HCT116 (cell line): ENCODE results near the gene TFIP11. TPM values are rescaled to one million over a fixed set of nuclear protein-coding genes. Genes with fewer than 3 reads are reported as not detected.

Source experiments
- ATAC-seq: fragments of 200-7000 bp; cut with Tn5 transposase; 2 replicates; pipeline ENCODE4 v1.9.1; 2020; ENCODE audit warnings: mild to moderate bottlenecking, moderate library complexity
- BruUV-seq: library from RNA; stranded (reverse); fragments of 400-500 nt; replicated peaks from 2 replicates; lab custom pipeline; 2021; lab: Mats Ljungman, UMichigan
- CTCF ChIA-PET: fragments of 300-600 bp; sonication (Branson Sonifier 250); formaldehyde crosslinking; loops from one replicate; lab custom pipeline; 2021; ENCODE audit warnings: antibody characterized with exemption; lab: Charles Lee
- POLR2A ChIA-PET: fragments of 300-600, 350-600 bp; sonication (Branson Sonifier 250); formaldehyde crosslinking; loops from one replicate; lab custom pipeline; 2021; ENCODE audit warnings: antibody characterized with exemption; lab: Charles Lee
- RAD21 ChIA-PET, 2 experiments: fragments of 300-600 bp; sonication (Branson Sonifier 250); formaldehyde crosslinking; loops; one replicate each; lab custom pipeline; 2023; ENCODE audit warnings: low total read pairs in 2 of 2; ENCODE audit not compliant: uncharacterized antibody in 2 of 2, unreplicated experiment in 2 of 2, low non-redundant PET in 1 of 2; lab: Charles Lee
- DNase-seq: peaks from one replicate; pipeline ENCODE4 v3.0.0-alpha.2; 2010; ENCODE audit warnings: low read depth, low spot score
- H2AFZ ChIP-seq: fragments of 200-600 bp; shearing (Covaris generic), sonication (generic); 2 replicates; pipeline ENCODE4 v1.6.1; 2017; ENCODE audit warnings: low read depth, mixed run types, mixed read lengths, antibody characterized with exemption, low read length; ENCODE audit not compliant: poor library complexity, severe bottlenecking
- H3K27ac ChIP-seq: 2 replicates; pipeline ENCODE4 v1.5.1; 2012; ENCODE audit warnings: low read depth, low read length
- H3K27me3 ChIP-seq: fragments of 200-600 bp; sonication (generic); 2 replicates; pipeline ENCODE4 v1.6.1; 2016; ENCODE audit warnings: mixed run types, low read length, mixed read lengths; ENCODE audit not compliant: insufficient read depth
- H3K36me3 ChIP-seq, 2 experiments: fragments of 200-500 bp in 1 of 2; fragments of 200-600 bp in 1 of 2; sonication (Bioruptor generic) in 1 of 2; sonication (generic) in 1 of 2; 2 replicates each; pipeline versions ENCODE4 v1.5.1 to v1.6.1; 2014 to 2016; ENCODE audit warnings: low read length in 2 of 2, inconsistent platforms in 1 of 2, mixed read lengths in 1 of 2, mixed run types in 1 of 2; ENCODE audit not compliant: insufficient read depth in 2 of 2, control insufficient read depth in 1 of 2
- H3K4me1 ChIP-seq, 2 experiments: fragments of 200-600 bp in 1 of 2; sonication (generic) in 1 of 2; 2 replicates each; pipeline versions ENCODE4 v1.5.1 to v1.6.1; 2012 to 2017; ENCODE audit warnings: low read length in 2 of 2, inconsistent platforms in 1 of 2, mild to moderate bottlenecking in 1 of 2, mixed read lengths in 1 of 2, mixed run types in 1 of 2, moderate library complexity in 1 of 2; ENCODE audit not compliant: insufficient read depth in 2 of 2, control insufficient read depth in 1 of 2
- H3K4me2 ChIP-seq: fragments of 200-600 bp; sonication (generic); 2 replicates; pipeline ENCODE4 v1.6.1; 2017; ENCODE audit warnings: mixed run types, low read length, mixed read lengths
- H3K4me3 ChIP-seq, 2 experiments: fragments of 200-600 bp in 1 of 2; sonication (generic) in 1 of 2; replicated peaks in 1 of 2; 2 replicates each; pipeline ENCODE4 v1.5.1; 2011 to 2016; ENCODE audit warnings: low read length in 2 of 2, control low read depth in 1 of 2, low read depth in 1 of 2, mild to moderate bottlenecking in 1 of 2, mixed read lengths in 1 of 2, mixed run types in 1 of 2
- H3K79me2 ChIP-seq: fragments of 200-600 bp; sonication (generic); 2 replicates; pipeline ENCODE4 v1.6.1; 2017; ENCODE audit warnings: mild to moderate bottlenecking, mixed run types, low read length, moderate library complexity, mixed read lengths; ENCODE audit not compliant: insufficient read depth
- H3K9ac ChIP-seq: fragments of 200-600 bp; sonication (generic); 2 replicates; pipeline ENCODE4 v1.6.1; 2016; ENCODE audit warnings: low read length, mixed read lengths
- H3K9me2 ChIP-seq: fragments of 200-600 bp; sonication (generic), shearing (Covaris generic); 2 replicates; pipeline ENCODE4 v1.6.1; 2017; ENCODE audit warnings: mixed run types, mild to moderate bottlenecking, moderate library complexity; ENCODE audit not compliant: insufficient read depth
- H3K9me3 ChIP-seq, 2 experiments: fragments of 200-500 bp in 1 of 2; fragments of 200-600 bp in 1 of 2; sonication (Bioruptor generic) in 1 of 2; sonication (generic) in 1 of 2; 2 replicates each; pipeline ENCODE4 v1.6.1; 2014 to 2017; ENCODE audit warnings: low read length in 2 of 2, mixed read lengths in 2 of 2, inconsistent platforms in 1 of 2, low read depth in 1 of 2, mild to moderate bottlenecking in 1 of 2, mixed run types in 1 of 2, moderate library complexity in 1 of 2; ENCODE audit not compliant: control insufficient read depth in 1 of 2, insufficient read depth in 1 of 2
- H4K20me1 ChIP-seq: fragments of 200-600 bp; sonication (generic), shearing (Covaris generic); 2 replicates; pipeline ENCODE4 v1.6.1; 2017; ENCODE audit warnings: mixed run types, mild to moderate bottlenecking, moderate library complexity; ENCODE audit not compliant: insufficient read depth
- EZH2 ChIP-seq: fragments of 200-600 bp; sonication (generic); IDR thresholded peaks from 2 replicates; pipeline ENCODE4 v1.6.1; 2017; ENCODE audit warnings: antibody characterized with exemption, mixed run types
- EZH2phosphoT487 ChIP-seq: fragments of 200-600 bp; IDR thresholded peaks from 2 replicates; pipeline ENCODE4 v1.6.1; 2018; ENCODE audit warnings: antibody characterized with exemption, borderline replicate concordance
- JUND ChIP-seq: IDR thresholded peaks from 2 replicates; pipeline ENCODE4 v1.6.1; 2012
- MAX ChIP-seq: IDR thresholded peaks from 2 replicates; pipeline ENCODE4 v1.6.1; 2012
- REST ChIP-seq: IDR thresholded peaks from 2 replicates; pipeline ENCODE4 v1.6.1; 2012; ENCODE audit warnings: low read depth
- SP1 ChIP-seq: IDR thresholded peaks from 2 replicates; pipeline ENCODE4 v1.6.1; 2012; ENCODE audit warnings: low read depth
- YY1 ChIP-seq: IDR thresholded peaks from 2 replicates; pipeline ENCODE4 v1.6.1; 2011; ENCODE audit warnings: low read length, low read depth, moderate library complexity, mild to moderate bottlenecking; ENCODE audit not compliant: insufficient replicate concordance; ENCODE audit errors: extremely low read depth
- intact Hi-C: fragments of 100-400 bp; cut with micrococcal nuclease; formaldehyde crosslinking; loops from 2 replicates; pipeline ENCODE4 v1.10.0; 2022
- total RNA-seq: library from RNA; stranded (reverse); gene quantifications from one replicate; pipeline ENCODE4 v1.2.1, GENCODE V29; 2021; ENCODE audit not compliant: unreplicated experiment
- TF ChIP-seq, protein P1 (sequence below): IDR thresholded peaks from 2 replicates; pipeline ENCODE4 v1.6.1; 2012

Gene TFIP11
- total RNA-seq, 1 experiment from 2014 or later = 28.1 TPM

DNA sequence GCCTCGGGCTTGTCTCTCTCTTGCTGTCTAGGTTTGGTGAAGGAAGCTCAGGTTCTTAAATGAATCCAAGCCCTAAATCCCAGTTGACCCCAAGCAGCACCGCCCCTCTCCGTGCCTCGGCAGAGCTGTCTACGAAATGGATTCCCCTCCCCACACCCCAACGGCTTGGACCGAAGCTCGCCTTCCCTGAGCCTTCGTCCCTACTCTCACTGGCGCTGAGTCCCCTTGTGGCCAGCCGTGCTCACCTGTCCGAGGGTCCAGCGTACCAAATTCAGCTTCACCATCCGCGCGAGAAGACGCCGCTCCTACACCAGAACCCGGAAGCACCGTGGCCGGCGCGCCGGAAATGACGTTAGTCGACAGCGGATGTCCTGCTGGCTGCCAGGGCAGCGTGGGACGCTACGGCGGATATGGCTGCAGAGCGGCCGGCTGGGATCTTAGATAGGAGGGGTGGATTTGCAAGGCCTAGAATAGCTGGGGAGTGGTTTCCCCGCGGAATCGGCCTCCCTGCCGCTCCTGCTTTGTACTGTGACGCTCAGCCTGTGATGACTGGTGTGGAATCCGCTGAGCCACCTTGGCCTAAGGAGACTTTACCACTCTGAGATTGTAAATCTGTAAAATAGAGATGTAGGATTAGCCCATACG is at the start of gene TFIP11 (continued):
- peak; percentile 38; the same call in 1 of the 2 replicates for TF ChIP-seq SP1
- TF ChIP-seq, protein P1, sequence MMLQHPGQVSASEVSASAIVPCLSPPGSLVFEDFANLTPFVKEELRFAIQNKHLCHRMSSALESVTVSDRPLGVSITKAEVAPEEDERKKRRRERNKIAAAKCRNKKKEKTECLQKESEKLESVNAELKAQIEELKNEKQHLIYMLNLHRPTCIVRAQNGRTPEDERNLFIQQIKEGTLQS = no peak
- peak; percentile 73 for TF ChIP-seq YY1
- no peak for TF ChIP-seq EZH2
- peak; percentile 89 for TF ChIP-seq MAX

GRCh38 chr22:26561756-26562417 is 49.6 kb upstream of the TFIP11 start:
- CTCF ChIA-PET = no interaction called here

More at GRCh38 chr22:26561756-26562417, 49.6 kb upstream of the TFIP11 start:
- H3K9me2 ChIP-seq = no peaks in the 10 kb centered on the region
- no peaks in the 10 kb centered on the region for H3K4me1 ChIP-seq
- ChIA-PET POLR2A (no interaction called here), RAD21 (no interaction called here)
- ATAC-seq = no peak
- intact Hi-C loops = no loop called here
- H3K27me3 ChIP-seq = no peaks in the 10 kb centered on the region
- no TSS peak for BruUV-seq
- no peaks in the 10 kb centered on the region for H3K36me3 ChIP-seq
- no peak for TF ChIP-seq JUND
- no peak for TF ChIP-seq REST
- TF ChIP-seq EZH2phosphoT487 = no peak
- H3K9ac ChIP-seq = no peak overlapping the region
- no peaks in the 10 kb centered on the region for H4K20me1 ChIP-seq
- H3K9me3 ChIP-seq = no peaks in the 10 kb centered on the region
- no peak overlapping the region for H3K4me2 ChIP-seq
- DNase-seq = no peak
- H3K27ac ChIP-seq = no peak overlapping the region
- no peak overlapping the region for H2AFZ ChIP-seq
- H3K79me2 ChIP-seq = no peaks in the 10 kb centered on the region; the same call in 1 of the 2 replicates
- H3K4me3 ChIP-seq = no peak overlapping the region
